Measurements from ENCODE around the gene NFKBIL1.
"Not testable (repeated sequence)": the region's sequence is repeated elsewhere in the genome, so short reads cannot be mapped to it uniquely, and the experiment has no call there.

DNA sequence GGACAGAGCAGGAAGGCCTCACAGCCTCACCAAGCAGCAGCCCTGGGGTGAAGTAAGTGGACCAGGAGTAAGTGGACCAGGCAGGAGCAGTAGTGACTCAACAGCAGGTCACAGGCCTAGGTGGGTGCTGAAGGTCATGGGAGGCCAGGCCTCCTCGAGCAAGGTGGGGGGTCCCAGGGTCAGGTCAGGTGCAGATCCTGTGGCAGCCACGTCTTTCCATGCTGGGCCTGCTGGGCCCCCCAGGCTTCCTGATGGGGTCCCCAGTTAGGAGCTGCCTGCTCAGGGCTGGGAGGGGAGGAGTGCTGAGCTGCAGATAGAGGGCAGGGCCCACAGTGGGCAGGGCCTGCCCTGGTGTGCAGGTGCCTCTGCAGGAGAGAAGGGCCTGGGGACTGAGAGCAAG lies 38.4 kb upstream of the NFKBIL1 start:
- TF ChIP-seq SMC3 (IDR thresholded peaks at IDR 0.05; ENCODE audit: low read depth, low read length); CHD1 (IDR thresholded peaks at IDR 0.05; ENCODE audit: low read depth, low read length); RAD21 (IDR thresholded peaks at IDR 0.05; ENCODE audit: low read length): not testable (repeated sequence)
- TF ChIP-seq, protein P1, sequence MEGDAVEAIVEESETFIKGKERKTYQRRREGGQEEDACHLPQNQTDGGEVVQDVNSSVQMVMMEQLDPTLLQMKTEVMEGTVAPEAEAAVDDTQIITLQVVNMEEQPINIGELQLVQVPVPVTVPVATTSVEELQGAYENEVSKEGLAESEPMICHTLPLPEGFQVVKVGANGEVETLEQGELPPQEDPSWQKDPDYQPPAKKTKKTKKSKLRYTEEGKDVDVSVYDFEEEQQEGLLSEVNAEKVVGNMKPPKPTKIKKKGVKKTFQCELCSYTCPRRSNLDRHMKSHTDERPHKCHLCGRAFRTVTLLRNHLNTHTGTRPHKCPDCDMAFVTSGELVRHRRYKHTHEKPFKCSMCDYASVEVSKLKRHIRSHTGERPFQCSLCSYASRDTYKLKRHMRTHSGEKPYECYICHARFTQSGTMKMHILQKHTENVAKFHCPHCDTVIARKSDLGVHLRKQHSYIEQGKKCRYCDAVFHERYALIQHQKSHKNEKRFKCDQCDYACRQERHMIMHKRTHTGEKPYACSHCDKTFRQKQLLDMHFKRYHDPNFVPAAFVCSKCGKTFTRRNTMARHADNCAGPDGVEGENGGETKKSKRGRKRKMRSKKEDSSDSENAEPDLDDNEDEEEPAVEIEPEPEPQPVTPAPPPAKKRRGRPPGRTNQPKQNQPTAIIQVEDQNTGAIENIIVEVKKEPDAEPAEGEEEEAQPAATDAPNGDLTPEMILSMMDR (conservative IDR thresholded peaks at IDR 0.05; ENCODE audit: low read depth, low read length): not testable (repeated sequence)

Data from IMR-90 (cell line).